HepG2 (cell line): ENCODE measurements around the gene SCGB1D4. TPM values are rescaled to one million over a fixed set of nuclear protein-coding genes. Genes with fewer than 3 reads are reported as not detected.

ENCODE experiments used
- ATAC-seq: fragments of 200-7000 bp; cut with Tn5 transposase; 3 replicates; pipeline ENCODE4 v1.9.1; 2020; ENCODE audit warnings: mild to moderate bottlenecking, moderate library complexity
- BruUV-seq: library from RNA; stranded (reverse); fragments of 400-500 nt; replicated peaks from 2 replicates; lab custom pipeline; 2021; lab: Mats Ljungman, UMichigan
- CTCF ChIA-PET: fragments of 300-600 bp; formaldehyde crosslinking; extraction: SDS; loops from one replicate; lab custom pipeline; 2021; ENCODE audit warnings: low total read pairs, inconsistent platforms, low intra/inter-chr PET ratio; lab: Yijun Ruan, JAX
- POLR2A ChIA-PET: fragments of 350-600 bp; sonication (Branson Sonifier 250); formaldehyde crosslinking; loops from one replicate; lab custom pipeline; 2020; ENCODE audit warnings: antibody characterized with exemption, inconsistent platforms; lab: Yijun Ruan, JAX
- DNase-seq: peaks from one replicate; pipeline ENCODE4 v3.0.0-alpha.2; 2015; ENCODE audit warnings: low spot score
- FAIRE-seq: peaks from 3 replicates; lab custom pipeline; 2011; peaks lifted over from hg19 to GRCh38; lab: Jason Lieb, UNC
- H2AFZ ChIP-seq: one replicate; pipeline ENCODE4 v1.6.1; 2011; ENCODE audit warnings: low read length, inconsistent platforms
- H3K27ac ChIP-seq: fragments of 300-600 bp; 3 replicates; pipeline ENCODE4 v1.8.0; 2011; ENCODE audit warnings: mixed run types, mild to moderate bottlenecking, mixed read lengths, low read length, inconsistent platforms; ENCODE audit not compliant: insufficient read depth; ENCODE audit errors: extremely low read length
- H3K27me3 ChIP-seq, 2 experiments: fragments of 200-600 bp in 1 of 2; 2 replicates in 1 of 2; 3 replicates in 1 of 2; pipeline versions ENCODE4 v1.6.0 to v1.8.0; 2011; ENCODE audit warnings: low read length in 2 of 2, mild to moderate bottlenecking in 2 of 2, moderate library complexity in 2 of 2, inconsistent platforms in 1 of 2; ENCODE audit not compliant: insufficient read depth in 2 of 2, control insufficient read depth in 1 of 2
- H3K36me3 ChIP-seq, 2 experiments: fragments of 200-600 bp in 1 of 2; replicated peaks in 1 of 2; 2 replicates in 1 of 2; 3 replicates in 1 of 2; pipeline versions ENCODE4 v1.5.1 to v1.8.0; 2011; ENCODE audit warnings: low read length in 2 of 2, inconsistent platforms in 1 of 2; ENCODE audit not compliant: insufficient read depth in 2 of 2, control insufficient read depth in 1 of 2
- H3K4me1 ChIP-seq: 2 replicates; pipeline ENCODE4 v1.5.1; 2012; ENCODE audit warnings: low read length, inconsistent platforms; ENCODE audit not compliant: insufficient read depth
- H3K4me2 ChIP-seq: 2 replicates; pipeline ENCODE4 v1.6.0; 2011; ENCODE audit warnings: low read depth, low read length, inconsistent platforms
- H3K4me3 ChIP-seq, 3 experiments: fragments of 200-600 bp in 1 of 3; sonication (generic), shearing (Covaris generic) in 1 of 3; replicated peaks in 1 of 3; 2 replicates each; pipeline ENCODE4 v1.5.1; 2011 to 2016; ENCODE audit warnings: low read length in 3 of 3, inconsistent platforms in 2 of 3, low read depth in 2 of 3, mild to moderate bottlenecking in 2 of 3, control low read depth in 1 of 3, mixed read lengths in 1 of 3; ENCODE audit not compliant: insufficient read depth in 1 of 3
- H3K79me2 ChIP-seq: one replicate; pipeline ENCODE4 v1.6.1; 2011; ENCODE audit warnings: low read length, inconsistent platforms; ENCODE audit not compliant: insufficient read depth
- H3K9ac ChIP-seq: 2 replicates; pipeline ENCODE4 v1.6.0; 2011; ENCODE audit warnings: mild to moderate bottlenecking, low read depth, low read length, inconsistent platforms; ENCODE audit not compliant: insufficient read depth
- H3K9me3 ChIP-seq: 2 replicates; pipeline ENCODE4 v1.5.1; 2012; ENCODE audit warnings: mild to moderate bottlenecking, low read length
- H4K20me1 ChIP-seq: 2 replicates; pipeline ENCODE4 v1.6.0; 2011; ENCODE audit warnings: inconsistent platforms, mild to moderate bottlenecking, low read length, moderate library complexity; ENCODE audit not compliant: insufficient read depth
- ARNT2 ChIP-seq: sonication (generic); formaldehyde crosslinking; IDR thresholded peaks from 2 replicates; pipeline ENCODE4 v1.8.0; 2022; ENCODE audit warnings: mild to moderate bottlenecking, low read depth, missing genetic modification reagents, moderate library complexity
- CTCF ChIP-seq: sonication (generic); formaldehyde crosslinking; IDR thresholded peaks from 2 replicates; pipeline ENCODE4 v1.5.0; 2020; ENCODE audit warnings: mild to moderate bottlenecking, missing genetic modification reagents, moderate library complexity
- KDM4B ChIP-seq: sonication (generic); formaldehyde crosslinking; IDR thresholded peaks from 2 replicates; pipeline ENCODE4 v1.4.0; 2020; ENCODE audit warnings: missing genetic modification reagents
- MLXIP ChIP-seq: sonication (generic); formaldehyde crosslinking; IDR thresholded peaks from 2 replicates; pipeline ENCODE4 v1.9.0; 2021; ENCODE audit warnings: missing genetic modification reagents, borderline replicate concordance
- REPIN1 ChIP-seq: sonication (generic); formaldehyde crosslinking; IDR thresholded peaks from 2 replicates; pipeline ENCODE4 v1.8.0; 2022; ENCODE audit warnings: missing genetic modification reagents, low read depth, mild to moderate bottlenecking, borderline replicate concordance
- SNAPC2 ChIP-seq: sonication (generic); formaldehyde crosslinking; IDR thresholded peaks from 2 replicates; pipeline ENCODE4 v1.8.1; 2022; ENCODE audit warnings: mild to moderate bottlenecking, missing genetic modification reagents
- TBL1XR1 ChIP-seq: fragments of 150-350 bp; IDR thresholded peaks from 2 replicates; pipeline ENCODE4 v1.6.1; 2014; ENCODE audit warnings: borderline replicate concordance, low read length; ENCODE audit not compliant: partially characterized antibody
- ZBTB46 ChIP-seq: sonication (generic); formaldehyde crosslinking; IDR thresholded peaks from 2 replicates; pipeline ENCODE4 v1.4.0; 2020; ENCODE audit warnings: mild to moderate bottlenecking, missing genetic modification reagents, borderline replicate concordance
- ZNF343 ChIP-seq: sonication (generic); formaldehyde crosslinking; IDR thresholded peaks from 2 replicates; pipeline ENCODE4 v1.4.0; 2020; ENCODE audit warnings: mild to moderate bottlenecking, missing genetic modification reagents
- WGBS: methylation state at CpG from one replicate; pipeline ENCODE4 v1.1.6; 2017; ENCODE audit warnings: low lambda C conversion rate; 5-methylcytosine and 5-hydroxymethylcytosine counted together
- in situ Hi-C: cut with HindIII; loops from 2 replicates; pipeline ENCODE4 v1.10.0; 2017; ENCODE audit warnings: low pct_unique_long_range_greater_than_20kb; ENCODE audit not compliant: extremely low pct_ligation_motif_present
- intact Hi-C: fragments of 100-400 bp; cut with micrococcal nuclease; formaldehyde crosslinking; loops from one replicate; pipeline ENCODE4 v1.10.0; 2022; ENCODE audit not compliant: unreplicated experiment
- polyA plus RNA-seq, 8 experiments: library from polyadenylated mRNA; depleted of rRNA in 3 of 8; stranded (reverse) in 7 of 8; unstranded in 1 of 8; fragments of >200 nt; fragmentation: Illumina TruSeq in 4 of 8; extraction: Trizol in 4 of 8; gene quantifications; 2 replicates each; pipeline versions ENCODE4 v1.2.1 to v1.2.3, GENCODE V29; 2011 to 2016; ENCODE audit warnings: low read depth in 4 of 8, missing spikeins in 1 of 8, mixed read lengths in 1 of 8; ENCODE audit not compliant: insufficient read depth in 1 of 8
- total RNA-seq, 5 experiments: library from RNA; depleted of rRNA; stranded (reverse); fragments of >200 nt; fragmentation: Illumina TruSeq; extraction: Trizol; gene quantifications; 2 replicates each; pipeline ENCODE4 v1.2.3, GENCODE V29; 2016; ENCODE audit warnings: low read depth in 1 of 5

SCGB1D4 gene
- total and polyA plus RNA-seq, 2 of the 13 experiments (the other 11 are each of a cell fraction or from before 2014, with no cell fraction given) = not detected

GRCh38 chr11:62269654-62270278 is 29.1 kb downstream of the SCGB1D4 start, which contains the start of gene SCGB2A2 (continued):
- TF ChIP-seq CTCF (CRISPR knock-in tag) = peak; percentile 58

GRCh38 chr11:62267576-62267975 is 31.3 kb downstream of the SCGB1D4 start:
- no peak overlapping the region for H3K9ac ChIP-seq
- ChIA-PET POLR2A (no interaction called here), CTCF (no interaction called here)
- no peaks in the 10 kb centered on the region for H4K20me1 ChIP-seq
- no peak overlapping the region for H3K4me2 ChIP-seq
- intact Hi-C loops = no loop called here
- ATAC-seq (no peak), DNase-seq (no peak), FAIRE-seq (no peak)
- no peaks in the 10 kb centered on the region for H3K36me3 ChIP-seq
- H2AFZ ChIP-seq = no peak overlapping the region
- H3K4me1 ChIP-seq = peaks cover 40% of the 10 kb centered on the region
- no peak overlapping the region for H3K27ac ChIP-seq
- H3K9me3 ChIP-seq = no peaks in the 10 kb centered on the region
- 36% methylated on average over 3 of the region's 3 CpGs for WGBS
- in situ Hi-C loops = no loop called here
- no TSS peak for BruUV-seq
- H3K27me3 ChIP-seq = peaks cover 2 to 8% of the 10 kb centered on the region in 2 experiments; a peak in 2 of 5 replicates
- H3K4me3 ChIP-seq = no peak overlapping the region
- H3K79me2 ChIP-seq = no peaks in the 10 kb centered on the region
- TF ChIP-seq REPIN1 (CRISPR knock-in tag) = no peak
- TF ChIP-seq ZBTB46 (CRISPR knock-in tag) = no peak
- TF ChIP-seq TBL1XR1 = no peak
- no peak for TF ChIP-seq MLXIP (CRISPR knock-in tag)
- TF ChIP-seq SNAPC2 (CRISPR knock-in tag) = no peak
- no peak for TF ChIP-seq KDM4B (CRISPR knock-in tag)
- no peak for TF ChIP-seq ZNF343 (CRISPR knock-in tag)
- no peak for TF ChIP-seq ARNT2 (CRISPR knock-in tag)
